Upper lobe of left lung (tissue), 6 donors: ENCODE results near the gene NFATC2. TPM values are rescaled to one million over a fixed set of nuclear protein-coding genes. Genes with fewer than 3 reads are reported as not detected.

Source experiments
- ATAC-seq, 2 donors: fragments of 200-7000 bp; cut with Tn5 transposase; one replicate each; pipeline ENCODE4 v1.9.1; 2022; ENCODE audit warnings: mild to moderate bottlenecking in 2 of 2, moderate library complexity in 2 of 2; ENCODE audit not compliant: low FRiP score in 2 of 2
- DNase-seq, 2 donors: peaks; one replicate each; pipeline ENCODE4 v3.0.0-alpha.2; 2019 to 2020
- H3K27ac ChIP-seq, 4 donors: fragments of 200-600 bp; sonication (generic); one replicate each; pipeline ENCODE4 v1.5.1; 2016 to 2019
- H3K27me3 ChIP-seq, 4 donors: fragments of 200-600 bp; sonication (generic); one replicate each; pipeline ENCODE4 v1.5.1; 2017 to 2019
- H3K36me3 ChIP-seq, 4 donors: fragments of 200-600 bp; sonication (generic); one replicate each; pipeline ENCODE4 v1.5.1; 2016 to 2019
- H3K4me1 ChIP-seq, 4 donors: fragments of 200-600 bp; sonication (generic); one replicate each; pipeline ENCODE4 v1.5.1; 2018 to 2019
- H3K4me3 ChIP-seq, 4 donors: fragments of 200-600 bp; sonication (generic); one replicate each; pipeline ENCODE4 v1.5.1; 2017 to 2019; ENCODE audit warnings: mild to moderate bottlenecking in 2 of 4, moderate library complexity in 1 of 4
- H3K9me3 ChIP-seq, 4 donors: fragments of 200-600 bp; sonication (generic); one replicate each; pipeline ENCODE4 v1.5.1; 2018 to 2019
- EP300 ChIP-seq, 4 donors: sonication (generic); formaldehyde crosslinking; IDR thresholded peaks; one replicate each; pipeline ENCODE4 v1.5.1; 2017; ENCODE audit warnings: antibody characterized with exemption in 4 of 4, control low read depth in 2 of 4
- POLR2A ChIP-seq, 4 donors: fragments of 450-650 bp; IDR thresholded peaks; one replicate each; pipeline ENCODE4 v1.5.1; 2016 to 2017; ENCODE audit warnings: antibody characterized with exemption in 4 of 4, mild to moderate bottlenecking in 2 of 4
- POLR2AphosphoS5 ChIP-seq, 2 donors: sonication (generic); formaldehyde crosslinking; IDR thresholded peaks; one replicate each; pipeline ENCODE4 v1.5.1; 2017; ENCODE audit warnings: antibody characterized with exemption in 2 of 2
- WGBS, 2 donors: methylation state at CpG; one replicate each; pipeline ENCODE4 v1.1.5; 2017 to 2018; 5-methylcytosine and 5-hydroxymethylcytosine counted together
- total RNA-seq, 6 donors: library from RNA; depleted of rRNA in 4 of 6; stranded (reverse); fragments of >200 nt in 4 of 6; gene quantifications; one replicate each; pipeline versions ENCODE4 v1.1.0 to v1.2.1, GENCODE V29; 2016 to 2021
- TF ChIP-seq, protein P1 (sequence below), 6 experiments: fragments of 450-650 bp in 4 of 6; fragments of 200-600 bp in 2 of 6; sonication (generic) in 2 of 6; IDR thresholded peaks; one replicate each; pipeline ENCODE4 v1.5.1; 2016 to 2019; ENCODE audit warnings: antibody characterized with exemption in 6 of 6
- donor health status: DM: no; HTN: no; CAD: no; lungs with moderate emphysema.
- donor health status: DM: no; HTN: yes; CAD: no; lungs with severe emphysema.

NFATC2 gene
- total RNA-seq, 6 donors from 2014 or later: 5.1 to 28.1 (median 7.6) TPM

DNA sequence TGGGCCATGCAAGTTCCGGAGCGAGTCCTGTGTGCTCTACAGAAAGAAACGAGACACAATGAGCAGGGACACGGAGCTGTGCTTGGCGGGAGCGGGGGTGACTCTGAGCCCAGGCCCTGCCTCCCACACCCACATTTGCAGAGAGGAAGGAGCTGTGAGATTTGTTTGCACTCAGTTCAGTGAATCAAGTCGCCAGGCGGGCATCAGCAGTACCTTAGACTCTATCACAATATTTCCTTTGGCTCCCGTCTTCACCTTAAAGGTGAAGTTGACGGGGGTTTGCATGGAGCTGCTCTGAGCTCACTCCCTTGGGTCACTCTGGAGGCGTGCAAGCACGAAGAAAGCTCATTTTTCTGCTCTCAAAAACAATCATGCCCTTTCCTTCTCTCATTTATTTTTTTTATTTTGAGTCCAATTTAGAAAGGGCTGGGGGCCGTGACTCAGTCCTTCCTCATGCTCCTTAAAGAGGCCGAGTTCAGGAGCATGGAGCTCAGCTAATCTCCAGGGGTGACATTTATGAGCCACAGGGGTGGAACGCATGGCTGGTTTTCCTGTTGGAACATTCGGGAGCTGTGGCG, 188.2 kb downstream of the NFATC2 start:
- no peak for ATAC-seq

DNA sequence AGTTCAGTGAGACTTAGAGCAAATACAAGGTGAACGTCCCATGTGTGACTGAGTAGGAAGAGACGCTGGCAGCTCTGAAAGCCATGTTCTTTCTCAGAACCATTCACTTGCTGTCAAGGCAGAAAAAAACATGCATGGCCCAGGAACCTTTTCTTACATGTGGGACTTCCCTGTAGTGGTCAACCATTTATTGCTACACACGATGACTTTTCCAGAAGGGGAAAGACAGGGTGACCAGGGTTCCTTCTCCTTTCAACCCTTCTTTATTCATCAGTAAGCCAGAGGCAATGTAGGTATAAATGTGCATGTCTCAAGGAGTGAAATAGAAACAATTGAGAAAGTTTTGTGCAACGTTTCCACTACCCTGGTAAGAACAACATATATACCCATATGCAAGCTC, 189.0 kb downstream of the NFATC2 start:
- no peak for ATAC-seq
- H3K27me3 ChIP-seq: no peaks in the 10 kb centered on the region
- no peaks in the 10 kb centered on the region for H3K36me3 ChIP-seq
- 59 to 74% methylated on average over 4 of the region's 4 CpGs for WGBS, 2 donors
- H3K9me3 ChIP-seq: no peaks in the 10 kb centered on the region
- TF ChIP-seq POLR2A (IDR thresholded peaks at IDR 0.05) (no peak), EP300 (IDR thresholded peaks at IDR 0.05) (no peak)
- DNase-seq: no peak
- no peaks in the 10 kb centered on the region for H3K4me1 ChIP-seq
- no peak overlapping the region for H3K4me3 ChIP-seq
- no peak overlapping the region for H3K27ac ChIP-seq

More for the DNA sequence above, 188.2 kb downstream of the NFATC2 start:
- DNase-seq: no peak
- H3K27me3 ChIP-seq: no peaks in the 10 kb centered on the region
- no peak for TF ChIP-seq POLR2AphosphoS5 (IDR thresholded peaks at IDR 0.05)
- no peak for TF ChIP-seq EP300 (IDR thresholded peaks at IDR 0.05)
- TF ChIP-seq, protein P1, sequence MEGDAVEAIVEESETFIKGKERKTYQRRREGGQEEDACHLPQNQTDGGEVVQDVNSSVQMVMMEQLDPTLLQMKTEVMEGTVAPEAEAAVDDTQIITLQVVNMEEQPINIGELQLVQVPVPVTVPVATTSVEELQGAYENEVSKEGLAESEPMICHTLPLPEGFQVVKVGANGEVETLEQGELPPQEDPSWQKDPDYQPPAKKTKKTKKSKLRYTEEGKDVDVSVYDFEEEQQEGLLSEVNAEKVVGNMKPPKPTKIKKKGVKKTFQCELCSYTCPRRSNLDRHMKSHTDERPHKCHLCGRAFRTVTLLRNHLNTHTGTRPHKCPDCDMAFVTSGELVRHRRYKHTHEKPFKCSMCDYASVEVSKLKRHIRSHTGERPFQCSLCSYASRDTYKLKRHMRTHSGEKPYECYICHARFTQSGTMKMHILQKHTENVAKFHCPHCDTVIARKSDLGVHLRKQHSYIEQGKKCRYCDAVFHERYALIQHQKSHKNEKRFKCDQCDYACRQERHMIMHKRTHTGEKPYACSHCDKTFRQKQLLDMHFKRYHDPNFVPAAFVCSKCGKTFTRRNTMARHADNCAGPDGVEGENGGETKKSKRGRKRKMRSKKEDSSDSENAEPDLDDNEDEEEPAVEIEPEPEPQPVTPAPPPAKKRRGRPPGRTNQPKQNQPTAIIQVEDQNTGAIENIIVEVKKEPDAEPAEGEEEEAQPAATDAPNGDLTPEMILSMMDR (IDR thresholded peaks at IDR 0.05): no peak
- no peak for TF ChIP-seq POLR2A (IDR thresholded peaks at IDR 0.05)
- H3K36me3 ChIP-seq: no peaks in the 10 kb centered on the region
- H3K9me3 ChIP-seq: no peaks in the 10 kb centered on the region
- no peak overlapping the region for H3K4me3 ChIP-seq
- no peak overlapping the region for H3K27ac ChIP-seq
- no peaks in the 10 kb centered on the region for H3K4me1 ChIP-seq
- 71 to 86% methylated on average over 17 of the region's 17 CpGs for WGBS, 2 donors

DNA sequence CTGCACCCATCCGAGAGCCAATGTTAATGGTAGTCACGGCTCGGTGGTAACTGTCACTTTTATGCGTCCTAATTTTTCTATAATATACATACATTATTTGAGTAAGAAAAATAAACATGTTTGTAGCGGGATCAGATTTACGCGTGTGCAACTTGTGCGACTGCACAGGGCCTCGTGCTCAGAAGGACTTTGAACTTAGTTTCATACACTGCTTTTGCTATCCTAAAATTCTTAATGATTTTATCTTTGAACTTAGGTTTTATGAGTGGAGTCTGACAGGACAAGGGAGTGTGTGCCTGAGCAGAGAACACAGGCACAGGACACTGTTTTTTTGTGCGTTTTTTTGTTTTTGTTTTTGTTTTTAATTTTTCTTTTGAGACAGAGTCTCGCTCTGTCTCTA, 189.7 kb downstream of the NFATC2 start:
- no peaks in the 10 kb centered on the region for H3K4me1 ChIP-seq
- 92 to 94% methylated on average over 11 of the region's 11 CpGs for WGBS, 2 donors
- ATAC-seq (no peak), DNase-seq (no peak)
- no peak overlapping the region for H3K27ac ChIP-seq
- H3K4me3 ChIP-seq: no peak overlapping the region
- TF ChIP-seq, protein P1 (IDR thresholded peaks at IDR 0.05): no peak
- TF ChIP-seq EP300 (IDR thresholded peaks at IDR 0.05): no peak
- TF ChIP-seq POLR2A (IDR thresholded peaks at IDR 0.05): no peak
- TF ChIP-seq POLR2AphosphoS5 (IDR thresholded peaks at IDR 0.05): no peak
- H3K9me3 ChIP-seq: no peaks in the 10 kb centered on the region
- H3K36me3 ChIP-seq: no peaks in the 10 kb centered on the region
- no peaks in the 10 kb centered on the region for H3K27me3 ChIP-seq

DNA sequence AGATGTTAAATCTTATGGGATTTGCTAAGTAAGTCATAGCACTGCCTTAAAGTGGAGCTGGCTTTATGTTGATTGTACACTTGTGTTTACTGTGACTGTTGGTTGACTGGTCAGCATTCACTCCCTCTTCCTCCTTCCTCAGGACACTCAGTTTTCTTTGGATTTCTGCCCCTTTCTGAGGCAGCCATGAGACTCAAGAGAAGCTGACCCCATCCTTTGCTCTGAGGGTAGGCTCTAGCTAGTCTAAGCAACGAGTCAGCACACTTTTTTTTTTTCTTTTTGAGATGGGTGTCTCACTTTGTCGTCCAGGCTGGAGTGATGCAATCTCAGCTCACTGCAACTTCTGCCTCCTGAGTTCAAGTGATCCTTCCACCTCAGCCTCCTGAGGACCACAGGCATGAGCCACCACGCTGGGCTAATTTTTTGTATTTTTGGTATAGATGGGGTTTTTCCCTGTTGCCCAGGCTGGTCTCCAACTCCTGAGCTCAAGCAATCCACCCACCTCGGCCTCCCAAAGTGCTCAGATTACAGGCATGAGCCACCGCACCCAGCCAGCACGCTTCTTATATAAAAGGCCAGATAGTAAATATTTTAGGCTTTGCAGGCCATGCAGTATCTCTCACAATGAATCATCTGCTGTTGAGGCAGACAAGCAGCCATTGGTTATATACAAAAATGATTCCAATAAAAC, 191.4 kb downstream of the NFATC2 start:
- H3K4me1 ChIP-seq: no peaks in the 10 kb centered on the region
- TF ChIP-seq POLR2AphosphoS5 (IDR thresholded peaks at IDR 0.05): no peak
- TF ChIP-seq, protein P1 (IDR thresholded peaks at IDR 0.05): no peak
- no peak for TF ChIP-seq EP300 (IDR thresholded peaks at IDR 0.05)
- no peak for TF ChIP-seq POLR2A (IDR thresholded peaks at IDR 0.05)

DNA sequence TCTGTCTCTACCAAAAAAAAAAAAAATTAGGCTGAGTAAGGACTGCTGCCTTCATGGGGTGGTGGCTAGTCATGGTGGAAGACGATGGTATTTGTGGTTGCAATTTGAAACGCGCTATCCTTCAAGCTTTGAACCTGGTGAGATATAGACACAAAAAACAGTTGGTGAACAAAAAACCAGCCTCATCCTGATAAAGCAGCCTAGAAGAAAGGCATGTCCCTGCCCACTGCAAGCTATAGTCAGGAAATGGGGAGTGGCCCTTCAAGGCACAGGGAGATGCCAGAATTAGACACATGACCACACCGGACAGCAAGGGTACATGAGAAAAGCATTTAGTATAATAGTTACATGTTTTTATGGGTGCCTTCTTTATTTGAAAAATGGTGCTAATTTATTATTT, 193.6 kb downstream of the NFATC2 start:
- WGBS, 2 donors: 81 to 84% methylated on average over 4 of the region's 4 CpGs
- Histone ChIP-seq H3K4me1 (no peaks in the 10 kb centered on the region), H3K36me3 (no peaks in the 10 kb centered on the region), H3K9me3 (no peaks in the 10 kb centered on the region), H3K27me3 (no peaks in the 10 kb centered on the region), H3K27ac (no peak overlapping the region), H3K4me3 (no peak overlapping the region)
- ATAC-seq (no peak), DNase-seq (no peak)
- TF ChIP-seq POLR2AphosphoS5 (IDR thresholded peaks at IDR 0.05): no peak
- no peak for TF ChIP-seq EP300 (IDR thresholded peaks at IDR 0.05)
- TF ChIP-seq, protein P1 (IDR thresholded peaks at IDR 0.05): no peak
- TF ChIP-seq POLR2A (IDR thresholded peaks at IDR 0.05): no peak

More for the DNA sequence above, 191.4 kb downstream of the NFATC2 start:
- no peaks in the 10 kb centered on the region for H3K27me3 ChIP-seq
- ATAC-seq (peak in 1 of 2 donors; percentile 41), DNase-seq (no peak)
- H3K27ac ChIP-seq: no peak overlapping the region
- WGBS, 2 donors: 54 to 66% methylated on average over 6 of the region's 6 CpGs
- H3K4me3 ChIP-seq: no peak overlapping the region
- H3K9me3 ChIP-seq: no peaks in the 10 kb centered on the region
- H3K36me3 ChIP-seq: no peaks in the 10 kb centered on the region
